ENCODE results near the gene PBX1.

PBX1 gene

DNA sequence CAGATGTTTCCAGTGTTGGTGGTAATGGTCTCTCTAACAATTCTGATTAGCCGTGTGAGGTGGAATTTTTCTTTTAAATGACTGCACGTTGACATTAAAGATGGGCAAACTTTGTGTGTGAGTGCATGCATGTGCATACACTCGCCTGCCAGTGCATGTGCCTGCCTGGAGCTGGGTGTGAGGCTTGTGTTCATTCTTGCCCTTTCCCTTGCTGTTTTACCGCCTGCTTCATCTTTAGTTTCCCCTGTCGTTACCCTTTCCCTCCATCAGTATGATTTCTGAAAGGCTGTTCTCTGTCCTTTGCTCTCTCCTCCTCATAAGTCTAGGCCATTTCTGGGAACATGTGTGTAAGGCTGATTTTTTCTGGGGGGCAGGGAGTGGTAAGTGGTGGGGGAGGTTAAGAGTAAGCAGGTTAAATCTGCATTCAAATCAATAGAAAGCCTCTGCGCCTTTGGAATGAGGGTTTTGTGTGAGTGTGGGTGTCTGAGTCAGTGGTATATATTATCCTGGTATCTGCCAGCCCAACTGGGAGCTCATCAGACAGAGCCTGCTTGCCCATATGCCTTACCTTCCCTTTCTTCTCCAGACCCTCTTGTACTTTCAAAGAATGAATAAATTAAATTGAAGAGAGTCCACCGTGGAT is 112.5 kb downstream of the PBX1 start:
- ATAC-seq: no peak

DNA sequence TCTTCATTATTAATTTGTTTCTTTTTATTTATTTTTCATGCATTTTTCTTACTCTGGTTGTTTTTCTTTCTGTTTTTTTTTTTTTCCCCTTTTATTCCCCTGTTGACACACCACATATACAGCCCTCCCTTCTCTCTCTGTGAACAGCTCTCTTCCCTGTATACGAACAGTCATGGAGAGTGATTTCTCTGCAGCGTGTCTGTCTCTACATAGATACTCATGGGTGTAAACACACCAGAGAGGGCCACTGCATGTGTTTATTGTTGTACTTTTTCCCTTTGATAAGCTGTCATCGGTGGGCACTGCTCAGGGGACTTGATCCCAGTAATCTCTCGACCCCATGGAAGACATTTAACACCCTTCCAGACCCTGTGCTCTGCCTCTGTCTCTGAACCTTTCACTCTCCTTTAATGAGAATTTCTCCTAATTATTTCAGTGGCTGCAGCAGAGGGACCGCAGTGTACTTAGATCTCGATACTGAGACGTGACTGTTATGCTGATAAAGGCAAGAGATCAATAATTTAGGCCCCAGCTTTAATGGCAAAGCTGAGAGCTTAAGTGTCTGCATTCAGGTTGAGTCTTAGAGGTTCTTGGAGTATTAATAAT is 113.1 kb downstream of the PBX1 start:
- no peak for ATAC-seq

DNA sequence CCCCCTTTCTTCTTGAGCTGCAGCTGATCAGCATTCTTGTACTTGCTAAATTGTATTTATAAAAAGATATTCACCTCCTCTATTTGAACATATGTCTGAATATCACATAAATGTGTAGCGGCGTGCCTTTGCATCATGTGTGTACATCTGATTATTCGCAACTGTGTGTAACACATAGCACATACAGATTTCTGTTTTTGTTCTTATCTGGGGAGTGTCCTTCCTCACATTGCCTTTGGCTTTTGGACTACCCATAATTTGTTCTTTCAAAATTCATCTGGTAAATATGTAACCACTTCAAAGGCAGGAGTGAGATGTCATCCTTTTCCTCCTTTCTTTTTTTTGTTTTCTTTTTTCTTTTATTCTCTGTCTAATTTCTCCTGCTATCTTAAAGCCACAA is 113.6 kb downstream of the PBX1 start:
- ATAC-seq: no peak

DNA sequence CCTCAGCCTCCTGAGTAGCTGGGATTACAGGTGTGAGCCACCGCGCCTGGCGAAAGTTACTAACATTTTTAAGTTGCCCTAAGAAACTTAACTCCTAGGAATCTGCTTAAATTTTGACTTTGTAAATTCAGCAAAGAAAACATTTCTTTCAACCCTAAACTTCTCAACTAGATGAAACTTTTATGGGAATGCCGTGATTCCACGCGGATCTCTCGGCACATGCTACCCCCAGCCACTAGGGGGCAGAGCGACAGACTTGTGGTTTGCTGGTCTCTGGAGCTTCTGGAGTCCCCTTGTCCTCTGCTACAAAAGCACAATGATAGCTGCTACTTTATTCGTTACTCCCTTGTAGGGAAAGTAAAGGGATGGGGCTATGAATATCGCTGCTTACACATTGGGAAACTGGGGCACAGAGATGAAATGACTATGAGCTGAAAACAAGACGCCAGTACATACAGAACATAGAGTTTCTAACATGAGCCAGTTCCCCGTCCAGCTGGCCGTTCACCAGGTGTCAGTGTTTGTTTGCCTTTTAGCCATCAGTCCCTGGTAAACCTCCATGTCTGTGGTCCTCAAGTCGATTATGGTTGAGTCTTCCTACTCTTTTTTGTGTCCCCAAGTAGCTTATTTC is 114.7 kb downstream of the PBX1 start:
- ATAC-seq: no peak

DNA sequence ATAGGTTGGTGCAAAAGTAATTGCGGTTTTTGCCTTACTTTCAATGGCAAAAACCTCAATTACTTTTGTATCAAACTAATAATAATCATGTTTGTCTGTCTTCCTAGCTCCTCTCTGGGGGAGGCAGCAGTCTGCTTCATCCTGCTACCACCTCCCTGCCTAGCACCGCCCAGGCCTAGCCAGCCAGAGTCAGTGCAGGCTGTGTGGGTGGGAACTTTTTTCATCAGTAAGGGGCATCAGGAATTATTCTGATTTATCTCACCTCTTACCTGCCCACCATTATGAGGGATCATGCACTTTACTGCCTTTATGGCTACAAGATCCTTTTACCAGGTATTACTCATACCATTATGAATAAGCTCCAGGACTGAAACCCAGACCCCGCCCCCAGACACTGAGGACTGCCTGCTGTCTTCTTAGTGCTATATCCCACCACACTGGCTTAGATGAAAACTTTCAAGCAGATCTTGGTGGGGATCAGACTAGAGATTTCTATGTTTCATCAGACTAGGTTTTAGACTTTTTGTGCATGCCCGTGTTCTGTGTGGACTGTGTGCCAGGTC is 116.4 kb downstream of the PBX1 start:
- no peak for ATAC-seq

DNA sequence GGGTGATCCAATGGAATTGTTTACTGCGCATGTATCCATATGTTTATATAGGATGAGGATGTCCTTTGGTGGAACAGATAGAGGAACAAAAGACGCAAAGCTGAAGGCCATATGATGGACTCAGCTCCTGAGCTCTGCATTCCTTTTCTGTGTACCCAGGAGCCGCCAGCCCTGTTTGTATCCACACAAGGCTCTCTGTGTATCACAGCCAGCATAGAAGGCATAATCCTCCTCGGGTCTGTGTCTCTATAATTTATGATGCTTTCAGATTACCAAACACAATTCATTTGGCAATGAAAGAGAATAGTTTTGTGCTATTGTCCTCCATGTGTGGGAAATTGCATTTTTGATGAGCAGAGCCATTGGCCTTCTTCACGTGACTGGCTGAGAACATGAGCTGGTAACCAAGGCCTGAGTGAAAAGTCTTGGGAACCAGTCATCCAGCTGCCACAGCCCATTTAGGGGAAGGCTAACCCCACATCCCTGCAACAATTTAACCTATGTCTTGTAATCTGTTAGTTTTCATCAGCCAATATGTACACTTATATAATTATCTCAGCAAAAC is 119.2 kb downstream of the PBX1 start:
- no peak for ATAC-seq

DNA sequence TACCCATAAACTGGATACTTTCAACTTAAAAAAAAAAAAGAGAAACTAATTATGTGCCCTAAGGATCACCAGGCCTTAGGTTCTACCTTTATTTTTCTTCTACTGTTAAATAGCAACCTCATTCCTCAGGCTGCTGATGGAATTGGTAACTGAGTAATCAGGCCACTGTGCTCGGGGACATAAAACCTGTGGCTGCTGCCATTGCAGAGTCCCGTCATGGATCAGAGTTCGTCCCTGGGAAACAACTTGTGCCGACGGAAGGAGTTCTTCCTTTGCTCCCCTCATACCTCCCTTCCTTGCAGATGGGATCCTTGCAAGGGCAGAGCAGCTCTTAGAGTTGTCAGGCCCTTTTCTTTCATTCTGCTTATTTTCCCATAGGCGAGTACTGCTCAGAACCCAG is 123.6 kb downstream of the PBX1 start:
- ATAC-seq: no peak

DNA sequence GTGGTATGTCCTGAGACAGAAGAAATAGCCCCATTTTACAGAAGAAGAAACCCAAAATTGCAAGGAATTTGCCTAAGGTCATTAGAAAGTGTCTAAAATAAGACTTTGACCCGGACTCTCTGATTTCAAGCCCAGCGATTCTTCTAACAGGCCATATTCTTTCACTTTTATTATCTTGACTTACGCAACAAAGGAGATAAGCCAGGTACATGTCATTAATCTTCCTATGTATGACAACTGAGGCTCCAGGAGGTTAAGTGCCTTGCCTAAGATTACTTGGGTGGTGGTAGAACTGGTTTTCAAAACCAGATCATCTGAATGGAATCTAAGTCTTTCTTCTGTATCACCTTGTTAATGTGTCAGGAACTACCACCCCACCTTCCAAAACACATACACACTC is 124.3 kb downstream of the PBX1 start:
- ATAC-seq: no peak

DNA sequence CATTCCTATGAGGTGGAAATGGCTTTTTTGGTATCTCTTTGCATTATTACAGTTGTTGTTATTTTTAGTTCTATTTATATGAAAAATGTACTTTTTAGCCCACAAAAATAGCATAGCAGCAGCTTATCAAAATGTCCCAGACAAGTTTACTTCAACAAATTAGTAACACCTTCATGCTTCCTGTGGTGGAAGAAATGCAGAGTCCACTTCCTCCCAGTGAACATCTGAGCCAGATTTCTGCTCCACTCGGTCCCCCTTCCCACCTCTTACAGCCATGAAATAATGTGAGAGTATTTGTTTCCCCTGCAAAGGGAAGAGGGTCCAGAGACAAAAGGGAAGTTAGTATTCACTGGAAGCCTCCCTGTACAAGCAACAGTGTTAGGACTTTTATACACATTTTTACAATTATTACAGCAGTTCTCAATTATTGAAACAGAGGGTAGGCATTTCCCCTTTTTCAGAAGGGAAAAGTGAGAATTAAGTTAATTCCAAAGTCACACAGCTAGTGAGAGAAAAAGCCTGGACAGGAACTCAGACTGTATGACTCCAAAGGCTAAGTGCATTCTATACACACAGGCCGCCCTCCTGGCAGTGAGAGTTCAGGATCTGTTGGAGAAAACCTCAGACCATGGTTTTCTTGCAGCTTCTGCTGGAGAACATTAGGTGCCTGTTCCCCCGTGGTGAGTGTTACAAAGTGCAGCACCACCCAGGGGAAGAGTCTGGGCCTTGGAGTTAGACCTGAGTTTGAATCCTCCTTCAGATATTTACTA is 126.5 kb downstream of the PBX1 start:
- no peak for ATAC-seq

DNA sequence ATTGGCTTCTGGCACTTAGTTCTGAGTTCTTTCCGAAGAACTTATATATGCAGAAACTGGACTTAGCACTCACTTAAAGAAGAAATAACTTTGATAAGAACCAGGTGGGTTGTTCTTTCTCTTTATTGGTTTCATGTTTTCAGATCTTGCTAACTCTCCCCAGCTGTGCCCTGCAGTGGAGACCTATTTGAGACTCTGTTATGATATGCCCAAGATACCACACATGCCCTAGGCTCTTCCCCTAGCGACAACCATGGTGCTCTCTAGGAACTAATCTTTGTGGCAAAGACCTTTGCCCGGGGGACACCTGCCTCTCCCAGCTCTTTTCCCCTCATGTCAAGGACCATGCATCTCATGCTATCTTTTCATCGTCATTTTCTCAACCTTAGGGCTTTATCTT is 128.8 kb downstream of the PBX1 start:
- ATAC-seq: no peak

DNA sequence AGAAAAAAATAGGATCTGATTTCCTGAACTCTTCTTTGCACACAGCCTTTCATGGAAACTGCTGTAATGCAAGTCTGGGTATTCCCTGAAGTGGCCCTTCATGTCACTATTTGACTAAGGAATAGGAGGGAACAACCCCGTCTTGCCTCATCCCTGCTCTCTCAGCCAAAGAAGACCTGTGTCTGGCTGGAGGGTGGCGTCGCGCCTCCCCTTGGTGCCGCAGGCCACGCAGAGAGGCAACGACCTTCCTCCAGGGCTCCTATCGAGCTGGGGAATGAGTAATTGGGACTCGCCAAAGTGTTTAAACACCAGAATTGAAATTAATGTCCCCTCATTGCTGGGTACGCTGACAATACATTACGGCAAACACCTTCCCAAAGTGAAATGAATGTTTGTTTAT is 129.8 kb downstream of the PBX1 start:
- ATAC-seq: no peak

DNA sequence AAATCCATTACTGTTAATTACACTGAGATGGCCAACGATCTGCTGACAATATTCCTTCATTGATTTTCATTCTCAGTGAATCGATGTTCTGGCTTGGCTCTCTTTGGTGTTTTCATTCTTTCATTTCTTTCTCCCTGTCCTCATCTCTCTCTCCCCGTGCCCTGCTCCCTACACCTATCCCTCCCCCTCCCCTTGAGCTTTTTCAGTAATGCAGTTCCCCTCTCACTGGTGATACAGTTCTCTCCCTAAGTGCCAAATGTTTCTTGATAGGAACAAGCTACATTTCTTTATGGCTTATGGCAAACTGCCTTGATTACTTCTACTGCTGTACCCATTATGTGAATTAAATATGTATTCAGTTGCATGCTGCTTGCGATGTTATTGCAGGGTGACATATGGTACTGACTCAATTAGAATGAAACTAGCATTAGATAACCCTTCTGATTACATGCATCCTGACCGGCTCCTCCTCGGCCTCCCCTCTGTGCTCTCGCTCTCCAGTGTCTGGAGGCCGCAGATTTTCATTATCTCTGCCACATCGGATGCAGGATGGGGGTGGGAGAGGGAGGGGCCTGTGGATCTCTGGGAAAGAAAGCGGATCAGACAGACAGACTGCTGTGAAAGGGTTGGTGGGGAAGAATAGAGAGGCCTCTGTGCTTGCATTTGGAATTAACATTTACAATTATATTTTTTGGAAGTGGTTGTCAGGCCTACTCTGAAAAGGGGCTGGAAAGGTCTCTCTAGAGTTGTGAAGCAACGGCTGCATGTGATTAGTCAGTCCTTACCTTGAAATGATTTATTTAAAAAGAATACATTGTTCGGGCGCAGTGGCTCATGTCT is 130.9 kb downstream of the PBX1 start:
- no peak for ATAC-seq

DNA sequence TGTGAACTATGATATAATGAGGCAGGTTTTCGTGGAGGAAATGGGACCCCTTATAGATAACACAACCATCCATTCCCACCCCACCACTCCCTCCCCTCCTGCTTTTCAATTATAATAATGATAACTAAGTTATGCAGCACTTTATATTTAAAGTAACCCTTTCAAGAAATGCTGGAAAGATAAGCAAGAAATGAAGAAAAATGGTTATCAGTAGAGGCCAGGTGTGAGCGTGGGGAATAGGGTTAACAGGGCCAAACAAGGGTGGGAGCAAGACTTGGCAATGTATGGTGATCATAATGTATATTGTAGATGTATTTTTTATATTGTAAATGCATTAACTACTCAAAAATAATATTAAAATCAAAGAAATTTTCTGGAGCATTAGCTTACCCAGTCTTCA is 133.4 kb downstream of the PBX1 start:
- ATAC-seq: no peak

DNA sequence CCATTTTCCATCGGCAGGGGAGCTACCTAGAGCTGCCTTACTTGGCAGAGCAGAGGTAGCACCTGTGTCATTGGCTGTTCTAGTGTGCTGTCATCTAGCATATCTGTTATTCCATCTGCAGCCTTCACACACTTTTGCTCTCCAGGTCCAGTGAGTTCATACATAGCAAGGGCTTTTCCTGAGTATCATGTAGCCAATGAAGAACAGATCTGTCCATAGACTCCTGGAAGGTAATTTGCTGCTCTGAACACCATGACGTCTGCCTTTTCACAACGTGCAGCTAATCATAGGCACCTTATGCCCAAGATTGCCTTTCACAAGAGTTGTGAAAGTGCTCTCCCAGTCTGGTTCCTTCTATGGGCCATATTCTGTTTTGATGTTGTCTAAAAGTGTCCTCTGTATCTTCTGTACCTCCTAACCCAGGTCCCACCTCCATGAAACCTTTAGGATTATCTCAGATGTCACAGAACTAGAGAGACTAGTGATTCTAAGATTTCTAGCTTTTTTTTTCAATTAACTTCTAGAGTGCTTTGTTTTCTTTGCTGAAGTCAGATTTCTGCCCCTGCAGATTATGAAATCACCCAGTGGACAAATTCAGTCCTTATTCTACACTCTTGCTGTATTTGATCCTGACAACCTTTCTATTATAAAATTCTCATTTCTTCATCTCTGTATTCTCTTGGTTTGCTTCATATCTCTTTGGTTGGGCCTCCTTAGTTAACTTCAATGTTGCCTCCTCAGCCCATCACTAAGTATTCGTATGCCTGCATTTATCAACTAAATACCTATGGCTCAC is 134.8 kb downstream of the PBX1 start:
- no peak for ATAC-seq

DNA sequence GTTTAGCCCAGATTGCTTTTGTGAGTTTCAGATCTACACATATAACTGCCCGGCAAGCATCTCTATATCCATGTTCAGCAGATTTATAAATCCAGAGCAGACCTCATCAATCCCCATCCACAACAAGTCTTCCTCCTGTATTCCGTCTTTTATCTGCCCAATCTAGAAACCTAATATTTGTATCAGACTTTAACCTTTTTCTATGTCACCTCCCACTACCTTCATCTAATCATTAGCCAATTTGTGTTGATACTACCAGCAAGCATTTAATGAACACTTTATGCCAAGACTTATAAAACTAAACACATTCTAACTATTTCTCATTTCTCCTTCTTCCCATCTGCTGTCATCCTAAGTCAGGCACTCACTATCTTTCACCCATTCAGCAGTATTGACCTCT is 135.5 kb downstream of the PBX1 start:
- ATAC-seq: no peak

DNA sequence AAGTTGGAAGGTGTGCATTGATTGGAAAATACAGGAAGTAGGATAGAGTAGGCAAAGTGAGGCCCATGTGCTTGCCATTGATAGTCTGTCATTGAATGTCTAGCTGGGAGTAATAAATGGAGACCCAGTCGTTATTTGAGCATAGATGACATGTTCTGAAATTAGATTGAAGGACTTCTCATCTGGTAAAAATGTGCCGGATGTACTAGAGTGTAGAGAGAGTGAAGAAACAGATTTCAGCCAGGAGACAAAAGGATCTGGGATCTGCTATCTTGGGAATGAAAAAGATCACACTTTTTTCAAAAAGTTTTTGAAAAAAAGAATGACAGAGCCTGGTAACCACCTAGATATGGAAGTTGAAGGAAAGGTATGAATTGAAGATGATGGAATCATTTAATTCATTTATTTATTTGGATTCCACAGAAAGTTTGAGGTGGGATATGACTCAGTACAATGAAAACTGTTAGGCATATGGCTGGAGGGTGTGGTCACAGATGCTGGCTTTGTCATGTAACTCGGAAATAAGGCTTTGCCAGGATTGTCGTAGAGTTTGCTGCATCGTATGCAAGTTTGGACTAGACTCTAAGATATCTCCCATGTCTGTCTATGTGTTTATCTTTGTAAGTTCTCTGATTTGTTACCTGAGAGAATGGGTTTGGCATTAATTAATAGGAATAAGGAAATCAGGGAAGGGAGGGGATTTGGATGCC is 137.1 kb downstream of the PBX1 start:
- ATAC-seq: no peak

DNA sequence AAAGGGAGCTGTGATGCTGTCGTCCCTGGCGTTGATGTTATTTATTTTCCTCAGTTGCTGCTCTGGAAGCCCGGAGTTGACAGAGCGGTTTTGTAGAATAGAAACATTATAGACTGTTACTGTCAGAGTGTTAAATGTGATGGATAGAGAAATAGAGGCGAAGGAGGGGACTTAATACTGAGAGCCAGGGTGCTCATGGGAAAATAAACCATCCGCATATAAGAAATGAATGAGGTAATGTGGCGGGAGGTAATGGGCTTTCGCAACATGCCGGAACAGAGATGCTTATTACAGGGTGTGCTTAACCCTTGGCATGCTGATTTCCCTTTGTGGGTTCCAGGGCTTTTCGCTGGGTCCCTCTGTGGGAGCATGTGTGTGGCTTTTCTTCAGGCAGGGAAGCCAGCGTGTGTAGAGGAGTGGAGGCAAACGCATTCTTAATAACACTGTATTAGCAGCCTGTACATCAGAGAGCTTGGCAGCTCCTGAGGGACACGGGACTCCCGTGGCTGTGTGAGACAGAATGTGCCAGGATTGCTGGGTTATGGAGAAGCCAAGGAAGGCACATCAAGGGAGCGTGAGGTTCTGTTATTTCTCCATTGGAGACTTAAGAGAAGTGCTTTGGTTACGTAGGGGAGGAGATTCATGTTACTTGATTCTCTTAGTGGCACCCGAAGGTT is 141.0 kb downstream of the PBX1 start:
- ATAC-seq: no peak

DNA sequence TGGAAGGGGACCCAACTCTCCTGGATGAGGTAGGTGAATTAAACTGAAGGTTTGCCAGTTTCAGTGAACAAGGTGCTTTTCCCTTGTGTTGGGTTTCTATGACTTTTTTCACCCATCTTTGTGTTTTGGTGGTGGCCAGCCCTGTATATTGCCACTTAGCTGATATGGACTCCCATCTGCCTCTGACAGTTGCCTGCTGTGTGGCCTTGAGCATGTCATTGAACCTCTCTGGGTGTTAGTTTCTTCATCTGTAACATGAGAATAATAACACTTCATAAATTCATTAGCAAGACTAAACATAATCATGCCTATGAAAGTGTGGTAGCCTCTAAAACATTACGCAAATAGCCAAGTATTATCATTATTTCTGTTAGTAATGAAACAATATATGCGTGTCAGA is 141.7 kb downstream of the PBX1 start:
- ATAC-seq: no peak

DNA sequence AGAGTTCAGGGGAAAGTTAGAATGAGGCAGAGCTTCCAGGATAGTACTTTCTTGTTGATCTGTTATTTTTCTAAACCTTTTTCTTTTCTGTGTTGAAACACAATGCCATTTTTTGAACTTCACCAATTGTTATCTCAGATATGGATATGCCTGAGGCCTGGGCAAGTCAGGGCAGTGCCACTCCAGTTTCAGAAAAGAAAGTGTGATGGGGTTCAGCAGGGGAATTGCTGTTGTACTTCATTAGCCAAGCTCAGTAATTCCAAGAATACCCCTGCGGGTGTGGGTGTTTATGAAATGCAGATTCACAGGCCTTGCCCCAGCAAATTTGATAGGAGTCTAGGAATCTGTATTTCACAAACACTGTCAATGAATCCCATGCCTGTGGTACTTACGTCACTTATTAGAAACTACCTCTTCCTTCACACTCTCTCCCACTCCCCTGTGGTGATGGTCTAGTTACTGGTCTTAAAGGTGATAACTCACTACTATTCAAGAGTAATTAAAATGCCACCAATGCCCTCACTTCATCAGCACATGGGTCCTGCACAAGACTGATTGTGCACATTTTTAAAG is 142.3 kb downstream of the PBX1 start:
- no peak for ATAC-seq

DNA sequence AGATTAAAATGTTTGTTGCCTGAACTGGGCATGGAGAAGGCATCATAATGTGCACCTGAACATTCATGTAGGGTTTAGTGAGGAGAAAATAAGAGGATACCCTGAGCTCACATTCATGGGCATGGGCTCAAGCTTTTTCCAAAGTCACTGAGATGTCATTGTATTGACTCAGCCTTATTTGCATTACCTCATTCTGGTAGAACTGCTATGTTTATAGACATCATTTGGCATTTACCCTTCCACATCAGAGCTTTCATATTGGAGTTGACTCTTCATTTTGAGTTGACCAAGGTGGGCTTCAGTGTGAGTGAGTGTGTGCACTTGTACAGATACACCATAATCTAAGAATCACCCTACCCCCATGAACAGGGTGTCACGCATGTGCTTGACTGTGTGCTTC is 143.2 kb downstream of the PBX1 start:
- no peak for ATAC-seq

Data from activated CD4-positive, CD25-positive, alpha-beta regulatory T cell treated with anti-CD3 and anti-CD28 coated beads, Interleukin-2, amount 50 U/mL, for 24 hours (primary cell).